Measurements from ENCODE around the gene PHPT1. TPM values are rescaled to one million over a fixed set of nuclear protein-coding genes. Genes with fewer than 3 reads are reported as not detected.

PHPT1 gene
- total and polyA plus RNA-seq, 2 donors (not counting 1 experiment from before 2014, with no cell fraction given) = 99.6 to 190 TPM

- Histone ChIP-seq H3K4me1 (ENCODE audit: control insufficient read depth, extremely low read depth, insufficient read depth, low read length) (peaks cover 2% of the 10 kb centered on the region), H3K9ac (ENCODE audit: insufficient read depth, low read length) (no peak overlapping the region), H2AFZ (ENCODE audit: low read length) (no peak overlapping the region), H3K27me3 (ENCODE audit: control insufficient read depth, insufficient read depth, low read length) (no peaks in the 10 kb centered on the region), H3K4me3 (replicated peaks in 1 of 4; ENCODE audit: control extremely low read depth in 1 of 4, insufficient read depth in 1 of 4, low read depth in 3 of 4, low read length in 4 of 4) (no peak overlapping the region), H3K36me3 (ENCODE audit: control insufficient read depth, insufficient read depth, low read length) (peaks cover 25% of the 10 kb centered on the region), H3K79me2 (ENCODE audit: control insufficient read depth, insufficient read depth, low read length) (peaks cover 1% of the 10 kb centered on the region), H3K4me2 (ENCODE audit: extremely low read depth, insufficient read depth, low read length) (no peak overlapping the region), H4K20me1 (ENCODE audit: control insufficient read depth, extremely low read depth, insufficient read depth, low read length) (no peaks in the 10 kb centered on the region), H3K9me3 (ENCODE audit: control insufficient read depth, insufficient read depth, low read depth, low read length) (no peaks in the 10 kb centered on the region), H3K27ac (ENCODE audit: insufficient read depth, low read length) (no peak overlapping the region)
- TF ChIP-seq, protein P1, sequence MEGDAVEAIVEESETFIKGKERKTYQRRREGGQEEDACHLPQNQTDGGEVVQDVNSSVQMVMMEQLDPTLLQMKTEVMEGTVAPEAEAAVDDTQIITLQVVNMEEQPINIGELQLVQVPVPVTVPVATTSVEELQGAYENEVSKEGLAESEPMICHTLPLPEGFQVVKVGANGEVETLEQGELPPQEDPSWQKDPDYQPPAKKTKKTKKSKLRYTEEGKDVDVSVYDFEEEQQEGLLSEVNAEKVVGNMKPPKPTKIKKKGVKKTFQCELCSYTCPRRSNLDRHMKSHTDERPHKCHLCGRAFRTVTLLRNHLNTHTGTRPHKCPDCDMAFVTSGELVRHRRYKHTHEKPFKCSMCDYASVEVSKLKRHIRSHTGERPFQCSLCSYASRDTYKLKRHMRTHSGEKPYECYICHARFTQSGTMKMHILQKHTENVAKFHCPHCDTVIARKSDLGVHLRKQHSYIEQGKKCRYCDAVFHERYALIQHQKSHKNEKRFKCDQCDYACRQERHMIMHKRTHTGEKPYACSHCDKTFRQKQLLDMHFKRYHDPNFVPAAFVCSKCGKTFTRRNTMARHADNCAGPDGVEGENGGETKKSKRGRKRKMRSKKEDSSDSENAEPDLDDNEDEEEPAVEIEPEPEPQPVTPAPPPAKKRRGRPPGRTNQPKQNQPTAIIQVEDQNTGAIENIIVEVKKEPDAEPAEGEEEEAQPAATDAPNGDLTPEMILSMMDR (conservative IDR thresholded peaks at IDR 0.05 in 1 of 2, IDR thresholded peaks at IDR 0.05 in 1 of 2; ENCODE audit: low read depth in 1 of 2, low read length in 2 of 2) = no peak
- TF ChIP-seq EZH2 (IDR thresholded peaks at IDR 0.05; ENCODE audit: low read length, missing control alignments) = no peak
- no peak for DNase-seq (ENCODE audit: low read depth in 2 of 2)
Measured at GRCh38 chr9:136858452-136858843, 9.2 kb downstream of the PHPT1 start.

- H3K4me3 ChIP-seq (replicated peaks in 1 of 4; ENCODE audit: control extremely low read depth in 1 of 4, insufficient read depth in 1 of 4, low read depth in 3 of 4, low read length in 4 of 4) = no peak overlapping the region
- DNase-seq (ENCODE audit: low read depth in 2 of 2) = peak; percentile 45 to 57
- H3K4me2 ChIP-seq (ENCODE audit: extremely low read depth, insufficient read depth, low read length) = no peak overlapping the region
- peaks cover 26% of the 10 kb centered on the region for H3K36me3 ChIP-seq (ENCODE audit: control insufficient read depth, insufficient read depth, low read length)
- no peaks in the 10 kb centered on the region for H3K27me3 ChIP-seq (ENCODE audit: control insufficient read depth, insufficient read depth, low read length)
- no peaks in the 10 kb centered on the region for H4K20me1 ChIP-seq (ENCODE audit: control insufficient read depth, extremely low read depth, insufficient read depth, low read length)
- H3K27ac ChIP-seq (ENCODE audit: insufficient read depth, low read length) = no peak overlapping the region
- no peaks in the 10 kb centered on the region for H3K9me3 ChIP-seq (ENCODE audit: control insufficient read depth, insufficient read depth, low read depth, low read length)
- H3K79me2 ChIP-seq (ENCODE audit: control insufficient read depth, insufficient read depth, low read length) = peaks cover 2% of the 10 kb centered on the region
- H2AFZ ChIP-seq (ENCODE audit: low read length) = no peak overlapping the region
- no peak for TF ChIP-seq EZH2 (IDR thresholded peaks at IDR 0.05; ENCODE audit: low read length, missing control alignments)
- TF ChIP-seq, protein P1 (conservative IDR thresholded peaks at IDR 0.05 in 1 of 2, IDR thresholded peaks at IDR 0.05 in 1 of 2; ENCODE audit: low read depth in 1 of 2, low read length in 2 of 2) = no peak
- no peak overlapping the region for H3K9ac ChIP-seq (ENCODE audit: insufficient read depth, low read length)
- H3K4me1 ChIP-seq (ENCODE audit: control insufficient read depth, extremely low read depth, insufficient read depth, low read length) = peaks cover 2% of the 10 kb centered on the region
Measured at GRCh38 chr9:136858844-136859757, 9.9 kb downstream of the PHPT1 start.

DNA sequence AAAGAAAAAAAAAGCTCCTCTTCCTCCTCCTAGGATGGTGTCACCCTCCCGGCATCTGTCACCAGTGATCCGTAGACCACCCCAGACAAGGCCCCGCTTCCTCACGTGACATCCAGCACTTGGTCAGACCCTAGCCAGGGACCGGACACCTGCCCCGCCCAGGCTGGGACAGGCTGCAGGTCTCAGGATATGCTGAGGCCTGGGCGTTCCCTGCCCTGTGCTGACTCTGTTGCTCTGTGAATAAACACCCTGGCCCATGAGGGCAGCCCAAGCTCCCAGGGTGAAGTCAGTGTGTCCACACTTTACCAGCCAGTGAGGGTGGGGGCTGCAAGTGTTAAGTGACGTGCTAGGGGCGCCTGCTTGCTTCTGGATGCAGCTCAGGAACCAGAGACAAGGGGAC is 11.3 kb downstream of the PHPT1 start:
- H3K4me3 ChIP-seq (replicated peaks in 1 of 4; ENCODE audit: control extremely low read depth in 1 of 4, insufficient read depth in 1 of 4, low read depth in 3 of 4, low read length in 4 of 4) = no peak overlapping the region
- DNase-seq (ENCODE audit: low read depth in 2 of 2) = no peak
- H4K20me1 ChIP-seq (ENCODE audit: control insufficient read depth, extremely low read depth, insufficient read depth, low read length) = no peaks in the 10 kb centered on the region
- H3K9ac ChIP-seq (ENCODE audit: insufficient read depth, low read length) = no peak overlapping the region
- H3K4me2 ChIP-seq (ENCODE audit: extremely low read depth, insufficient read depth, low read length) = no peak overlapping the region
- no peak overlapping the region for H3K27ac ChIP-seq (ENCODE audit: insufficient read depth, low read length)
- peaks cover 7% of the 10 kb centered on the region for H3K4me1 ChIP-seq (ENCODE audit: control insufficient read depth, extremely low read depth, insufficient read depth, low read length)
- H3K9me3 ChIP-seq (ENCODE audit: control insufficient read depth, insufficient read depth, low read depth, low read length) = no peaks in the 10 kb centered on the region
- peaks cover 14% of the 10 kb centered on the region for H3K79me2 ChIP-seq (ENCODE audit: control insufficient read depth, insufficient read depth, low read length)
- H3K36me3 ChIP-seq (ENCODE audit: control insufficient read depth, insufficient read depth, low read length) = peaks cover 25% of the 10 kb centered on the region
- H2AFZ ChIP-seq (ENCODE audit: low read length) = no peak overlapping the region
- no peaks in the 10 kb centered on the region for H3K27me3 ChIP-seq (ENCODE audit: control insufficient read depth, insufficient read depth, low read length)
- no peak for TF ChIP-seq EZH2 (IDR thresholded peaks at IDR 0.05; ENCODE audit: low read length, missing control alignments)
- TF ChIP-seq, protein P1 (conservative IDR thresholded peaks at IDR 0.05 in 1 of 2, IDR thresholded peaks at IDR 0.05 in 1 of 2; ENCODE audit: low read depth in 1 of 2, low read length in 2 of 2) = no peak
